H9 (cell line): ENCODE data around the gene CDH26. TPM values are rescaled to one million over a fixed set of nuclear protein-coding genes. Genes with fewer than 3 reads are reported as not detected.

Source experiments
- DNase-seq: peaks from one replicate; pipeline ENCODE4 v3.0.0-alpha.2; 2017
- H2AFZ ChIP-seq: one replicate; pipeline ENCODE4 v1.6.1; 2013; ENCODE audit warnings: mild to moderate bottlenecking, low read length, control low read depth, moderate library complexity
- H2AK5ac ChIP-seq: 2 replicates; pipeline ENCODE4 v1.6.1; 2013; ENCODE audit warnings: low read length, control low read depth, mixed read lengths; ENCODE audit not compliant: insufficient read length
- H2BK120ac ChIP-seq: one replicate; pipeline ENCODE4 v1.6.1; 2013; ENCODE audit warnings: low read depth, mild to moderate bottlenecking, low read length, control low read depth, inconsistent platforms; ENCODE audit not compliant: poor library complexity, severe bottlenecking
- H2BK12ac ChIP-seq: 2 replicates; pipeline ENCODE4 v1.6.1; 2013; ENCODE audit warnings: low read length, control low read depth, mixed read lengths, low read depth; ENCODE audit not compliant: insufficient read length
- H2BK15ac ChIP-seq: 2 replicates; pipeline ENCODE4 v1.6.1; 2013; ENCODE audit warnings: low read depth, low read length, control low read depth
- H2BK20ac ChIP-seq: one replicate; pipeline ENCODE4 v1.6.1; 2013; ENCODE audit warnings: low read depth, mild to moderate bottlenecking, low read length, control low read depth, inconsistent platforms; ENCODE audit not compliant: poor library complexity, severe bottlenecking
- H2BK5ac ChIP-seq: 2 replicates; pipeline ENCODE4 v1.6.1; 2013; ENCODE audit warnings: low read length, control low read depth, mixed read lengths; ENCODE audit not compliant: insufficient read length
- H3K14ac ChIP-seq: 2 replicates; pipeline ENCODE4 v1.6.1; 2013; ENCODE audit warnings: low read length, control low read depth; ENCODE audit not compliant: insufficient read depth
- H3K18ac ChIP-seq: 2 replicates; pipeline ENCODE4 v1.6.1; 2013; ENCODE audit warnings: low read depth, mild to moderate bottlenecking, mixed read lengths, low read length, control low read depth; ENCODE audit not compliant: insufficient read length
- H3K23ac ChIP-seq: 2 replicates; pipeline ENCODE4 v1.6.1; 2013; ENCODE audit warnings: low read length, control low read depth, mixed read lengths, low read depth; ENCODE audit not compliant: insufficient read length
- H3K23me2 ChIP-seq: 2 replicates; pipeline ENCODE4 v1.6.1; 2013; ENCODE audit warnings: low read depth, mild to moderate bottlenecking, mixed read lengths, low read length, control low read depth; ENCODE audit not compliant: insufficient read length, poor library complexity, severe bottlenecking
- H3K27ac ChIP-seq: 2 replicates; pipeline ENCODE4 v1.5.1; 2013; ENCODE audit warnings: low read length, control low read depth, mixed read lengths, low read depth; ENCODE audit not compliant: insufficient read length
- H3K27me3 ChIP-seq: 2 replicates; pipeline ENCODE4 v1.6.1; 2013; ENCODE audit warnings: low read length, control low read depth, inconsistent platforms; ENCODE audit not compliant: insufficient read depth
- H3K4ac ChIP-seq: 2 replicates; pipeline ENCODE4 v1.6.1; 2013; ENCODE audit warnings: low read depth, mild to moderate bottlenecking, control low read depth, inconsistent platforms, low read length, moderate library complexity
- H3K4me1 ChIP-seq: 2 replicates; pipeline ENCODE4 v1.6.1; 2013; ENCODE audit warnings: low read length, control low read depth, inconsistent platforms; ENCODE audit not compliant: insufficient read depth
- H3K4me2 ChIP-seq: 2 replicates; pipeline ENCODE4 v1.6.1; 2013; ENCODE audit warnings: low read length, control low read depth, mixed read lengths; ENCODE audit not compliant: insufficient read length, insufficient read depth
- H3K56ac ChIP-seq: 2 replicates; pipeline ENCODE4 v1.6.1; 2013; ENCODE audit warnings: low read depth, mild to moderate bottlenecking, mixed read lengths, low read length, control low read depth; ENCODE audit not compliant: insufficient read length
- H3K79me1 ChIP-seq: 2 replicates; pipeline ENCODE4 v1.6.1; 2013; ENCODE audit warnings: low read depth, mild to moderate bottlenecking, moderate library complexity, low read length, control low read depth, inconsistent platforms; ENCODE audit not compliant: insufficient read depth, poor library complexity, severe bottlenecking
- H3K79me2 ChIP-seq: 2 replicates; pipeline ENCODE4 v1.6.1; 2013; ENCODE audit warnings: low read length, control low read depth, inconsistent platforms; ENCODE audit not compliant: insufficient read depth
- H3K9ac ChIP-seq: 2 replicates; pipeline ENCODE4 v1.6.1; 2013; ENCODE audit warnings: low read length, control low read depth, mixed read lengths; ENCODE audit not compliant: insufficient read length; ENCODE audit errors: extremely low read depth
- H3K9me3 ChIP-seq: one replicate; pipeline ENCODE4 v1.6.1; 2013; ENCODE audit warnings: low read depth, low read length, inconsistent platforms; ENCODE audit not compliant: control insufficient read depth
- H3T11ph ChIP-seq: one replicate; pipeline ENCODE4 v1.6.1; 2013; ENCODE audit warnings: mild to moderate bottlenecking, low read length, control low read depth, inconsistent platforms
- H4K20me1 ChIP-seq: one replicate; pipeline ENCODE4 v1.6.1; 2013; ENCODE audit not compliant: control insufficient read depth, insufficient read length, insufficient read depth
- H4K5ac ChIP-seq: 2 replicates; pipeline ENCODE4 v1.6.1; 2013; ENCODE audit warnings: low read depth, mild to moderate bottlenecking, mixed read lengths, low read length, control low read depth; ENCODE audit not compliant: insufficient read length
- H4K8ac ChIP-seq: replicated peaks from 2 replicates; pipeline ENCODE4 v1.6.1; 2013; ENCODE audit warnings: low read length, control low read depth, mixed read lengths, low read depth; ENCODE audit not compliant: insufficient read length
- H4K91ac ChIP-seq: 2 replicates; pipeline ENCODE4 v1.6.1; 2013; ENCODE audit warnings: low read depth, mild to moderate bottlenecking, moderate library complexity, mixed read lengths, low read length, control low read depth; ENCODE audit not compliant: insufficient read length
- H3K27ac Mint-ChIP-seq, 3 experiments: 2 replicates in 2 of 3; 3 replicates in 1 of 3; pipeline ENCODE4 v1.8.0; 2020 to 2021; ENCODE audit warnings: mixed read lengths in 3 of 3, mild to moderate bottlenecking in 1 of 3, moderate library complexity in 1 of 3
- H3K27me3 Mint-ChIP-seq: 2 replicates; pipeline ENCODE4 v1.8.0; 2021; ENCODE audit warnings: low read depth, mild to moderate bottlenecking, moderate library complexity, mixed read lengths
- H3K36me3 Mint-ChIP-seq, 3 experiments: 2 replicates in 2 of 3; 3 replicates in 1 of 3; pipeline ENCODE4 v1.8.0; 2020 to 2021; ENCODE audit warnings: low read depth in 3 of 3, mixed read lengths in 3 of 3; ENCODE audit not compliant: insufficient read depth in 1 of 3
- H3K4me1 Mint-ChIP-seq, 2 experiments: 2 replicates each; pipeline ENCODE4 v1.8.0; 2020; ENCODE audit warnings: mixed read lengths in 2 of 2
- H3K4me3 Mint-ChIP-seq, 2 experiments: 2 replicates in 1 of 2; 3 replicates in 1 of 2; pipeline ENCODE4 v1.8.0; 2020 to 2021; ENCODE audit warnings: mild to moderate bottlenecking in 2 of 2, mixed read lengths in 2 of 2, moderate library complexity in 1 of 2
- H3K9me3 Mint-ChIP-seq, 2 experiments: 2 replicates in 1 of 2; 3 replicates in 1 of 2; pipeline ENCODE4 v1.8.0; 2020; ENCODE audit warnings: mild to moderate bottlenecking in 2 of 2, mixed read lengths in 2 of 2, moderate library complexity in 1 of 2
- CTCF ChIP-seq: fragments of 200-600 bp; sonication (generic); conservative IDR thresholded peaks from 3 replicates; pipeline ENCODE4 v1.8.0; 2021; ENCODE audit warnings: antibody characterized with exemption, mild to moderate bottlenecking
- WGBS: extraction: QIAGEN DNeasy Blood & Tissue Kit; methylation state at CpG from one replicate; pipeline ENCODE4 v1.1.7; 2013; ENCODE audit warnings: missing lambda C conversion rate, low lambda C conversion rate, mixed read lengths; ENCODE audit not compliant: insufficient read length; ENCODE audit errors: extremely low coverage; 5-methylcytosine and 5-hydroxymethylcytosine counted together
- total RNA-seq: library from RNA; stranded (reverse); gene quantifications from 2 replicates; pipeline ENCODE4 v1.2.1, GENCODE V29; 2021

The CDH26 gene
- total RNA-seq, 1 experiment from 2014 or later: 0.79 TPM

GRCh38 chr20:60036346-60036745 is 78.1 kb downstream of the CDH26 start:
- Histone ChIP-seq H3K14ac (no peak overlapping the region; the same call in 1 of the 2 replicates), H4K20me1 (no peaks in the 10 kb centered on the region), H3K27me3 (no peaks in the 10 kb centered on the region), H2AFZ (no peak overlapping the region), H3K18ac (no peak overlapping the region), H3K56ac (no peak overlapping the region), H2BK120ac (no peak overlapping the region), H2BK20ac (no peak overlapping the region), H2AK5ac (no peak overlapping the region), H2BK15ac (no peak overlapping the region), H3K9ac (no peak overlapping the region), H4K5ac (no peak overlapping the region), H3K4ac (no peak overlapping the region), H3K79me2 (no peaks in the 10 kb centered on the region), H2BK12ac (no peak overlapping the region), H4K91ac (no peak overlapping the region), H3K79me1 (no peaks in the 10 kb centered on the region), H3K23me2 (no peaks in the 10 kb centered on the region), H3K4me1 (0 out of 2 replicates have a peak, but pooled peaks cover 3% of the 10 kb centered on the region), H2BK5ac (no peak overlapping the region), H3K4me2 (no peak overlapping the region), H3T11ph (no peak overlapping the region), H3K23ac (no peak overlapping the region), H3K9me3 (no peaks in the 10 kb centered on the region), H3K27ac (no peak overlapping the region), H4K8ac (no peak overlapping the region)
- Mint-ChIP-seq H3K4me1 (peaks cover 14 to 24% of the 10 kb centered on the region in 2 experiments), H3K27ac (peak overlapping the region in 1 of 3 experiments; percentile 55; a peak in 1 of 7 replicates), H3K36me3 (peaks cover 0 to 9% (median 3%) of the 10 kb centered on the region in 3 experiments; a peak in 3 of 7 replicates), H3K9me3 (peaks cover 5 to 8% of the 10 kb centered on the region in 2 experiments), H3K4me3 (no peak overlapping the region), H3K27me3 (peaks cover 4% of the 10 kb centered on the region; the same call in 1 of the 2 replicates)
- TF ChIP-seq CTCF: no peak
- DNase-seq: no peak
- no CpG with 5 or more reads among the region's 4 CpGs for WGBS
